GM23248 (cell line): Measurements from ENCODE around the gene REXO4.

ENCODE experiments used
- EZH2 ChIP-seq: fragments of 200-600 bp; sonication (generic); IDR thresholded peaks from 2 replicates; pipeline ENCODE4 v1.6.1; 2018; ENCODE audit warnings: antibody characterized with exemption, mild to moderate bottlenecking; ENCODE audit not compliant: insufficient read depth, poor library complexity, severe bottlenecking
- EZH2phosphoT487 ChIP-seq: fragments of 200-600 bp; sonication (generic); IDR thresholded peaks from 2 replicates; pipeline ENCODE4 v1.6.1; 2018; ENCODE audit warnings: antibody characterized with exemption, moderate library complexity, mild to moderate bottlenecking, low read depth; ENCODE audit not compliant: insufficient read depth

DNA sequence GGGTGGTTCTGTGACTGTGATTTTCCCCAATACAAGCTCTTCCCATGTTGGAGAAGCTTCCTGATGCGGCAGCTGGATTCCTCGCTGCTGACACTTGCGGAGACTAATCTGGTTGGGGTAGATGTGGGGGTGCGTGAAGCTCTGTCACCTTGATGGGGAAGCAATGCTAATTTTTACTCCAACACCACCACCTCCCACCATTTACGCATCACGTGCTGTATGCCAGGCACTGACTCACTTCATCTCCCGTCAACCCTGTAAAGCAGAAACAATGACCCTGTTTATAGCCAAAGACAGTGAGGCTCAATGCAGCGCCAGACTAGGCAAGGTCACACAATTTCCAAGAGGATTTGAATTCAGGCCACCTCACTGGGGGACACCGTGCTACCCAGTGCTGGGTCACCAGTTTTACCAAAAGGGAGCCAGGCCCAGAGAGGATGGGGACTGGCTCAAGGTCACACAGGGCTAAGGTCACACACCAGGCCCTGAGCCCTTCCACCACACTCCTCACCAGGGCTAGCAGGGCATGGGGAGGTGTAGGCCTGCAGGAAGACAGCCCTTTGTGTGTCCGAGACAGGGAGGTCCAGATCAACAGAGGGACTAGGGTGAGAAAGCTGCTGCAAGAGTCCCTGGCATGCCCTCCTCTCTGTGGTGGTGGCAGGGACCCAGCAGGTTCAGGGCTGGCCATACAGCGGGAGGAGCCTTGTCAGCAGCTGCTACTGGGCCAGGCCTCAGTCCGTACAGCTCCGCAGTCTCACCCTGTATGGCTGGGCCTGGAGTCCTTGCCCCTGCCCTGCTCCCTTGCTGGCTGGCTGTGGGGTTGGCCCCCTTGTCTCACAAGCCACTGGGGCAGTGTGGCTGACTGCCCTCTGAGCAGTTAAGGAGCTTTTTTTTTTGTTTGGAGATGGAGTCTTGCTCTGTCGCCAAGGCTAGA is 38.4 kb downstream of the REXO4 start:
- TF ChIP-seq EZH2phosphoT487 (no peak), EZH2 (no peak)
